ENCODE results near the gene MCF2L2.
"Not testable (repeated sequence)": the region's sequence is repeated elsewhere in the genome, so short reads cannot be mapped to it uniquely, and the experiment has no call there.

MCF2L2 gene

DNA sequence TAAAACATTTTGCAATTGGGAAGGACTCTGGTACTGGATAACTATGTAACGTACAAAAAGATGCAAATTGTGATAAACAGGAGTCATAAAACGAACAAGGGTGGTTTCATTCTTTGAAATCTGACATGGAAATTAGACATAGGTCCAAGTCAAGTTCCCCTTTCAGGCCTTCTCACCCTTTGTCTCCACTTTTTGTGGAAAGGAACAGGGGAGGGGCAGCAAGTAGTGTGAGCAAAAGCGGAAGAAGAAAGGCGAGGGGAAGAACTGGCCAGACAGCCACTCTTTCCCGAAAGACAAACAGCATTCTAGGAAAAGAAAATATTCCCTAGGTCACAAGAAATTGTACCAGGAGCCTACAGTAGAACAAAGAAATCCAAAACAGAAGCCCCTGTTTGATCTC lies 52.6 kb downstream of the MCF2L2 start:
- DNase-seq (ENCODE audit: extremely low spot score): peak; percentile 25
- TF ChIP-seq, protein P1, sequence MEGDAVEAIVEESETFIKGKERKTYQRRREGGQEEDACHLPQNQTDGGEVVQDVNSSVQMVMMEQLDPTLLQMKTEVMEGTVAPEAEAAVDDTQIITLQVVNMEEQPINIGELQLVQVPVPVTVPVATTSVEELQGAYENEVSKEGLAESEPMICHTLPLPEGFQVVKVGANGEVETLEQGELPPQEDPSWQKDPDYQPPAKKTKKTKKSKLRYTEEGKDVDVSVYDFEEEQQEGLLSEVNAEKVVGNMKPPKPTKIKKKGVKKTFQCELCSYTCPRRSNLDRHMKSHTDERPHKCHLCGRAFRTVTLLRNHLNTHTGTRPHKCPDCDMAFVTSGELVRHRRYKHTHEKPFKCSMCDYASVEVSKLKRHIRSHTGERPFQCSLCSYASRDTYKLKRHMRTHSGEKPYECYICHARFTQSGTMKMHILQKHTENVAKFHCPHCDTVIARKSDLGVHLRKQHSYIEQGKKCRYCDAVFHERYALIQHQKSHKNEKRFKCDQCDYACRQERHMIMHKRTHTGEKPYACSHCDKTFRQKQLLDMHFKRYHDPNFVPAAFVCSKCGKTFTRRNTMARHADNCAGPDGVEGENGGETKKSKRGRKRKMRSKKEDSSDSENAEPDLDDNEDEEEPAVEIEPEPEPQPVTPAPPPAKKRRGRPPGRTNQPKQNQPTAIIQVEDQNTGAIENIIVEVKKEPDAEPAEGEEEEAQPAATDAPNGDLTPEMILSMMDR (IDR thresholded peaks at IDR 0.05; ENCODE audit: control extremely low read depth, extremely low read depth, low read depth, missing control alignments): no peak
- ChIA-PET CTCF (interaction anchor here (1.3 kb wide), 1 partner anchor 253 kb away, joined by 4 read pairs; no protein-coding TSS in a partner anchor), POLR2A (no interaction called here)

- CTCF ChIA-PET: interaction anchor here (1.3 kb wide), 1 partner anchor 253 kb away, joined by 4 read pairs; no protein-coding TSS in a partner anchor
- POLR2A ChIA-PET: no interaction called here
- DNase-seq (ENCODE audit: extremely low spot score): no peak
- TF ChIP-seq, protein P1 (IDR thresholded peaks at IDR 0.05; ENCODE audit: control extremely low read depth, extremely low read depth, low read depth, missing control alignments): no peak
These were observed 53.1 kb downstream of the MCF2L2 start for GRCh38 chr3:183375337-183375736.

- POLR2A ChIA-PET: interaction anchor here (0.6 kb wide), 1 partner anchor 13 kb away, joined by 3 read pairs; no protein-coding TSS in a partner anchor
These were observed 55.5 kb downstream of the MCF2L2 start for GRCh38 chr3:183372911-183373310.

GRCh38 chr3:183371600-183371968 lies 56.8 kb downstream of the MCF2L2 start:
- POLR2A ChIA-PET: not testable (repeated sequence)
- CTCF ChIA-PET: interaction anchor here (1.6 to 5.8 kb wide), 2 partner anchors 9 to 249 kb away, joined by 3 to 33 read pairs; no protein-coding TSS in a partner anchor

More at GRCh38 chr3:183372911-183373310, 55.5 kb downstream of the MCF2L2 start:
- TF ChIP-seq, protein P1 (IDR thresholded peaks at IDR 0.05; ENCODE audit: control extremely low read depth, extremely low read depth, low read depth, missing control alignments): no peak
- CTCF ChIA-PET: interaction anchor here (1.5 to 1.9 kb wide), 3 partner anchors 10 to 248 kb away, joined by 3 to 7 read pairs (median 3); no protein-coding TSS in a partner anchor
- no peak for DNase-seq (ENCODE audit: extremely low spot score)

GRCh38 chr3:183370391-183370790 lies 58.0 kb downstream of the MCF2L2 start:
- DNase-seq (ENCODE audit: extremely low spot score): no peak
- POLR2A ChIA-PET: no interaction called here

More at GRCh38 chr3:183371600-183371968, 56.8 kb downstream of the MCF2L2 start:
- DNase-seq (ENCODE audit: extremely low spot score): not testable (repeated sequence)

DNA sequence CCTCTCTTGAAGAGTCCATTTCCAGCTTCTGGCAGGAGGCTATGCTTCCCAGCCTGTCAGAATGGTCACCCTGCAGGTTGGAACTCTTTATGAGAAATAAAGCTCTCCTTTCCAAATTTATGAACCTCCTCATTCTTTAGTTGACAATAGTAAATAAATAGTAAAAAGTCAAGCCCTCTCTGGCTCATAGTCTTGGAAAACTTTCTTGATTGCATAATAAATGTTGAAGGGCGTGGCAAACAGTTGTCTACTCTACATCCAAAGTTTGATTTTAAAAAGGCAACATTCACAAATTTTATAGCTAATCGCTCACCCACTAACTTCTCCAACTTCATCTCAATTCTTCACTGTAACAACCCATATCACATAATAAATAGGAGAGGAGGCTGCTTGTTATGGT lies 58.8 kb downstream of the MCF2L2 start:
- CTCF ChIA-PET: interaction anchor here (0.6 to 5.8 kb wide), 6 partner anchors 8 to 656 kb away, joined by 3 to 33 read pairs (median 3); no protein-coding TSS in a partner anchor
- DNase-seq (ENCODE audit: extremely low spot score): no peak
- POLR2A ChIA-PET: no interaction called here
- TF ChIP-seq, protein P1 (IDR thresholded peaks at IDR 0.05; ENCODE audit: control extremely low read depth, extremely low read depth, low read depth, missing control alignments): no peak

More at GRCh38 chr3:183370391-183370790, 58.0 kb downstream of the MCF2L2 start:
- TF ChIP-seq, protein P1 (IDR thresholded peaks at IDR 0.05; ENCODE audit: control extremely low read depth, extremely low read depth, low read depth, missing control alignments): no peak
- CTCF ChIA-PET: interaction anchor here (0.6 to 5.8 kb wide), 5 partner anchors 9 to 657 kb away, joined by 3 to 33 read pairs (median 3); no protein-coding TSS in a partner anchor

DNA sequence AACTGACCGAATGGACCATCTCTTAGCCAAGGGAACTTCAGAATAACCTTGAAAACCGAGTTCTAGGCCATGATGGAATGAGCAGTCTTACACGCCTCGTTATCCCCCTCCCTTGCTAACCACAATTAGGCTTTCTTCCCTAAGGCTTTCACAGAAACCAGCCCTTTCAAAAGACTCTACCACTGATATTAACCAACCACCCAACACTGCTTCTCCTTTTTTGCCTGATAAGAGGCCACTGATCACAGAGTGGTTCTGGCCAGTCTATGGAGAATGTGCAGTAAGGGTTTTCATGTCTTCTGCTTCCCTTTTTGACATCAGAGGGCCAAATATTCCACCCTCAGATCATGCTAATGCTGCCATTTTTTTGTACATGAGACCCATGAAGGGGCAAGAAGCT lies 59.3 kb downstream of the MCF2L2 start:
- DNase-seq (ENCODE audit: extremely low spot score): no peak
- ChIA-PET POLR2A (no interaction called here), CTCF (interaction anchor here (0.8 to 5.8 kb wide), 4 partner anchors 12 to 247 kb away, joined by 3 to 33 read pairs (median 3); no protein-coding TSS in a partner anchor)
- TF ChIP-seq, protein P1 (IDR thresholded peaks at IDR 0.05; ENCODE audit: control extremely low read depth, extremely low read depth, low read depth, missing control alignments): no peak
